ENCODE measurements around the gene MTRF1L. TPM values are rescaled to one million over a fixed set of nuclear protein-coding genes. Genes with fewer than 3 reads are reported as not detected.

MTRF1L gene
- total RNA-seq, 2 donors from 2014 or later = 21.4 to 26.4 TPM

GRCh38 chr6:152980656-152981055, 21.9 kb downstream of the MTRF1L start:
- peaks cover 0 to 25% of the 10 kb centered on the region in 2 donors for H3K4me1 ChIP-seq
- no peak for TF ChIP-seq CTCF (IDR thresholded peaks at IDR 0.05)
- H3K36me3 ChIP-seq = no peaks in the 10 kb centered on the region
- no peak overlapping the region for H3K4me3 ChIP-seq
- no peak overlapping the region for H3K27ac ChIP-seq
- H3K9me3 ChIP-seq = no peaks in the 10 kb centered on the region
- DNase-seq (ENCODE audit: low spot score) = no peak
- no peaks in the 10 kb centered on the region for H3K27me3 ChIP-seq

- Histone ChIP-seq H3K9me3 (no peaks in the 10 kb centered on the region), H3K36me3 (peaks cover 3% of the 10 kb centered on the region), H3K27ac (no peak overlapping the region), H3K4me1 (peaks cover 0 to 13% of the 10 kb centered on the region in 2 donors), H3K4me3 (no peak overlapping the region), H3K27me3 (no peaks in the 10 kb centered on the region)
- DNase-seq (ENCODE audit: low spot score) = no peak
- no peak for TF ChIP-seq CTCF (IDR thresholded peaks at IDR 0.05)
Measured at GRCh38 chr6:152979116-152979515, 23.4 kb downstream of the MTRF1L start.

- Histone ChIP-seq H3K27ac (no peak overlapping the region), H3K36me3 (peaks cover 12% of the 10 kb centered on the region), H3K9me3 (no peaks in the 10 kb centered on the region), H3K4me3 (no peak overlapping the region), H3K27me3 (no peaks in the 10 kb centered on the region), H3K4me1 (peaks cover 0 to 13% of the 10 kb centered on the region in 2 donors)
- no peak for DNase-seq (ENCODE audit: low spot score)
- TF ChIP-seq CTCF (IDR thresholded peaks at IDR 0.05) = no peak
Measured at GRCh38 chr6:152978058-152978457, 24.5 kb downstream of the MTRF1L start.

- no peak for DNase-seq (ENCODE audit: low spot score)
- Histone ChIP-seq H3K27ac (no peak overlapping the region), H3K27me3 (no peaks in the 10 kb centered on the region), H3K36me3 (peaks cover 15% of the 10 kb centered on the region), H3K4me3 (no peak overlapping the region), H3K9me3 (no peaks in the 10 kb centered on the region), H3K4me1 (peaks cover 0 to 11% of the 10 kb centered on the region in 2 donors)
- TF ChIP-seq CTCF (IDR thresholded peaks at IDR 0.05) = no peak
Measured at GRCh38 chr6:152977556-152977955, 25.0 kb downstream of the MTRF1L start.

- Histone ChIP-seq H3K36me3 (peaks cover 16% of the 10 kb centered on the region), H3K4me3 (no peak overlapping the region), H3K4me1 (peaks cover 0 to 3% of the 10 kb centered on the region in 2 donors)
Measured at GRCh38 chr6:152976749-152977148, 25.8 kb downstream of the MTRF1L start.

More at GRCh38 chr6:152976749-152977148, 25.8 kb downstream of the MTRF1L start:
- TF ChIP-seq CTCF (IDR thresholded peaks at IDR 0.05) = no peak
- no peaks in the 10 kb centered on the region for H3K27me3 ChIP-seq
- no peak for DNase-seq (ENCODE audit: low spot score)
- H3K27ac ChIP-seq = no peak overlapping the region
- no peaks in the 10 kb centered on the region for H3K9me3 ChIP-seq

All from right atrium auricular region (tissue), 2 donors.